Keratinocyte (primary cell): ENCODE measurements around the gene ZNF732. TPM values are rescaled to one million over a fixed set of nuclear protein-coding genes. Genes with fewer than 3 reads are reported as not detected.
A peak's percentile ranks its signal among the peaks of the same experiment; 100 is the strongest.

Experiments used
- DNase-seq: peaks from one replicate; pipeline ENCODE4 v3.0.0-alpha.2; 2011; ENCODE audit warnings: low read depth, missing footprints, low spot score
- FAIRE-seq: peaks from 2 replicates; lab custom pipeline; 2011; peaks lifted over from hg19 to GRCh38; lab: Jason Lieb, UNC
- H2AFZ ChIP-seq: 2 replicates; pipeline ENCODE4 v1.6.0; 2012; ENCODE audit warnings: low read length, control low read depth, inconsistent platforms; ENCODE audit not compliant: control insufficient read depth
- H3K27ac ChIP-seq: 2 replicates; pipeline ENCODE4 v1.5.1; 2011; ENCODE audit warnings: low read length; ENCODE audit not compliant: control insufficient read depth, insufficient read depth
- H3K27me3 ChIP-seq: 3 replicates; pipeline ENCODE4 v1.6.0; 2011; ENCODE audit warnings: low read length; ENCODE audit not compliant: control insufficient read depth, insufficient read depth; ENCODE audit errors: extremely low read depth
- H3K36me3 ChIP-seq, 2 experiments: 2 replicates in 1 of 2; 3 replicates in 1 of 2; pipeline ENCODE4 v1.5.1; 2011; ENCODE audit warnings: low read length in 2 of 2, mild to moderate bottlenecking in 1 of 2; ENCODE audit not compliant: control insufficient read depth in 2 of 2, insufficient read depth in 2 of 2; ENCODE audit errors: extremely low read depth in 1 of 2
- H3K4me1 ChIP-seq: 3 replicates; pipeline ENCODE4 v1.5.1; 2011; ENCODE audit warnings: low read length; ENCODE audit not compliant: control insufficient read depth, insufficient read depth; ENCODE audit errors: extremely low read depth
- H3K4me2 ChIP-seq: 3 replicates; pipeline ENCODE4 v1.6.0; 2011; ENCODE audit warnings: low read depth, low read length; ENCODE audit not compliant: control insufficient read depth, insufficient read depth; ENCODE audit errors: extremely low read depth
- H3K4me3 ChIP-seq, 3 experiments: fragments of 200-600 bp in 1 of 3; sonication (generic) in 1 of 3; 2 replicates in 2 of 3; 3 replicates in 1 of 3; pipeline ENCODE4 v1.5.1; 2011 to 2016; ENCODE audit warnings: low read length in 3 of 3, mild to moderate bottlenecking in 3 of 3, control low read depth in 2 of 3, inconsistent platforms in 1 of 3, low read depth in 1 of 3, mixed read lengths in 1 of 3, mixed run types in 1 of 3, moderate library complexity in 1 of 3; ENCODE audit not compliant: control insufficient read depth in 2 of 3, insufficient read depth in 2 of 3; ENCODE audit errors: extremely low read depth in 1 of 3
- H3K79me2 ChIP-seq: 2 replicates; pipeline ENCODE4 v1.6.0; 2012; ENCODE audit warnings: low read length; ENCODE audit not compliant: control insufficient read depth, insufficient read depth
- H3K9ac ChIP-seq: 3 replicates; pipeline ENCODE4 v1.6.0; 2011; ENCODE audit warnings: low read length; ENCODE audit not compliant: control insufficient read depth, insufficient read depth; ENCODE audit errors: extremely low read depth
- H3K9me1 ChIP-seq: 3 replicates; pipeline ENCODE4 v1.6.0; 2011; ENCODE audit warnings: low read length; ENCODE audit not compliant: control insufficient read depth, insufficient read depth; ENCODE audit errors: extremely low read depth
- H3K9me3 ChIP-seq: 2 replicates; pipeline ENCODE4 v1.5.1; 2012; ENCODE audit warnings: low read depth, low read length; ENCODE audit not compliant: control insufficient read depth
- H4K20me1 ChIP-seq: 3 replicates; pipeline ENCODE4 v1.6.0; 2011; ENCODE audit warnings: low read length; ENCODE audit not compliant: control insufficient read depth, insufficient read depth; ENCODE audit errors: extremely low read depth
- CTCF ChIP-seq, 3 experiments: IDR thresholded peaks in 1 of 3; conservative IDR thresholded peaks in 1 of 3; optimal IDR thresholded peaks in 1 of 3; 2 replicates in 2 of 3; 3 replicates in 1 of 3; pipeline versions ENCODE3 to v1.5.1; 2011; ENCODE audit warnings: low read length in 3 of 3, mild to moderate bottlenecking in 3 of 3, moderate library complexity in 2 of 3, control low read depth in 1 of 3, inconsistent platforms in 1 of 3; ENCODE audit not compliant: insufficient read depth in 2 of 3; ENCODE audit errors: extremely low read depth in 1 of 3
- EZH2 ChIP-seq: IDR thresholded peaks from one replicate; pipeline ENCODE4 v1.6.1; 2012; ENCODE audit warnings: inconsistent platforms, mild to moderate bottlenecking, low read length, moderate library complexity
- dilution Hi-C: fragments of 300-500 bp; cut with MboI; formaldehyde crosslinking; loops from one replicate; pipeline ENCODE4 v1.7.0; 2020; ENCODE audit warnings: low sequenced_read_pairs; ENCODE audit not compliant: extremely low pct_ligation_motif_present
- polyA plus RNA-seq, 5 experiments: library from polyadenylated mRNA; depleted of rRNA in 3 of 5; stranded (reverse) in 3 of 5; stranded (forward) in 1 of 5; unstranded in 1 of 5; fragments of >200 nt; gene quantifications; 1 replicate in 1 of 5; 2 replicates in 3 of 5; 3 replicates in 1 of 5; pipeline versions ENCODE4 v1.2.1 to v1.2.3, GENCODE V29; 2011 to 2012; ENCODE audit warnings: missing spikeins in 2 of 5, low read depth in 1 of 5, low replicate concordance in 1 of 5

The ZNF732 gene
- polyA plus RNA-seq, 1 donor (not counting 4 experiments of a cell fraction or from before 2014, with no cell fraction given) = 1.2 TPM

- Histone ChIP-seq H2AFZ (peak overlapping the region; percentile 95), H3K27ac (no peak overlapping the region), H3K79me2 (peaks cover 28% of the 10 kb centered on the region), H3K4me2 (peak overlapping the region; percentile 80), H3K4me1 (peaks cover 9% of the 10 kb centered on the region), H3K9me3 (peaks cover 2% of the 10 kb centered on the region), H3K36me3 (peaks cover 0 to 4% of the 10 kb centered on the region in 2 experiments), H4K20me1 (no peaks in the 10 kb centered on the region), H3K9me1 (no peaks in the 10 kb centered on the region), H3K4me3 (peak overlapping the region; percentile 84 to 93 (median 88)), H3K27me3 (no peaks in the 10 kb centered on the region), H3K9ac (peak overlapping the region; percentile 61)
- no peak for DNase-seq
- no peak for FAIRE-seq
- no peak for TF ChIP-seq EZH2
- TF ChIP-seq CTCF (optimal IDR thresholded peaks at IDR 0.05 in 1 of 3, IDR thresholded peaks at IDR 0.05 in 1 of 3, conservative IDR thresholded peaks at IDR 0.05 in 1 of 3; ENCODE audit: extremely low read depth in 1 of 3, insufficient read depth in 2 of 3, low read length in 3 of 3) = no peak
- dilution Hi-C loops = no loop called here
These were observed 31.0 kb upstream of the ZNF732 start for GRCh38 chr4:336099-336892.

- Histone ChIP-seq H3K27ac (no peak overlapping the region), H3K4me1 (peaks cover 9% of the 10 kb centered on the region), H4K20me1 (no peaks in the 10 kb centered on the region), H2AFZ (no peak overlapping the region), H3K79me2 (peaks cover 26% of the 10 kb centered on the region), H3K9me1 (no peaks in the 10 kb centered on the region), H3K9ac (no peak overlapping the region), H3K9me3 (peaks cover under 1% of the 10 kb centered on the region), H3K4me2 (no peak overlapping the region), H3K36me3 (peaks cover 0 to 4% of the 10 kb centered on the region in 2 experiments), H3K27me3 (no peaks in the 10 kb centered on the region), H3K4me3 (no peak overlapping the region)
- FAIRE-seq = no peak
- no peak for TF ChIP-seq CTCF (optimal IDR thresholded peaks at IDR 0.05 in 1 of 3, IDR thresholded peaks at IDR 0.05 in 1 of 3, conservative IDR thresholded peaks at IDR 0.05 in 1 of 3; ENCODE audit: extremely low read depth in 1 of 3, insufficient read depth in 2 of 3, low read length in 3 of 3)
- no peak for TF ChIP-seq EZH2
- DNase-seq = no peak
- dilution Hi-C loops = no loop called here
These were observed 30.2 kb upstream of the ZNF732 start for GRCh38 chr4:335515-335914.
